NCI-H510A (cell line): Measurements from ENCODE around the gene CYP1B1.

Experiments used
- DNase-seq: peaks from one replicate; lab custom pipeline; 2025; lab: John Stamatoyannopoulos, UW

Gene CYP1B1

GRCh38 chr2:38074764-38075506 lies 1.0 kb downstream of the CYP1B1 start:
- DNase-seq, result no peak

GRCh38 chr2:38074058-38074763 lies 1.7 kb downstream of the CYP1B1 start:
- no peak for DNase-seq

DNA sequence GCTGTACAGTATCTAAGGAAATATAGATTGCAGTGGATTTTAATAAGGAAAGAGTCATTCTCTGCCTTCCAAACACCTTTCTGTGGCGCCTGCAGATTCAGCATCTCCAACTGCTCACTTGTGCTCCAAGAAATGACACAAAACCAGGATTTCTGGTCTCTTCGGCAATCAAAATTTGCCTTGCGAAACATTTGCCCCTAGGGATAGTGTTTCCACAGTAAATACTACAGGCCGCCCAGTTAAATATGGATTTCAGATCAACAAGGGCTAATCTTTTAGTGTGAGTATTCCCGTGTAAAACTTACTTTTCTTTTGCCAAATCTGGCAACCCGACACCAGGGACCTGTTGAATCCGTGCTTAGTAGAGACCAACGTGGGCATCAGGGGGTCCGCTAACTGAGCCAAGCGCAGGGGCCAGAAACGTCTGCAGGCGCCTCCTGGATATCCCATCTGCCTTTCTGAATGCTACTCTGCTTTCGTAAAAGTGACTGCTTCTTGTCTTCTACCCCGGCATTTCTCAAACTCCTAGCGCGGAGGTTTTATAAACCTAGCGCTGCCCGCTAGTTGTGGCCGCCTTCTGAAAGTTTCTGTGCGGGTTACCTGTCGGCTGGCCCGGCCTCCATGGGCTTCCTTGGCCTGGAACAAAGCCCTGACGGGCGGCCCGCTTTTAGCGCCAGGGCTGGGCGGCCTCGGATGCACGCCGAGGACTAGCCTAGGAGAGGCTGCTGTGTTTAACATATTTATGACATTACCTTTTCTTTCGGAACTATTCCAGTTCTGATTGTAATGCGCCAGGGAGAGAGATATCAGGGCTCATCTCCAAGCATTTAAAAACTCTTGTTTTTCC lies 2.5 kb downstream of the CYP1B1 start:
- DNase-seq, result no peak

DNA sequence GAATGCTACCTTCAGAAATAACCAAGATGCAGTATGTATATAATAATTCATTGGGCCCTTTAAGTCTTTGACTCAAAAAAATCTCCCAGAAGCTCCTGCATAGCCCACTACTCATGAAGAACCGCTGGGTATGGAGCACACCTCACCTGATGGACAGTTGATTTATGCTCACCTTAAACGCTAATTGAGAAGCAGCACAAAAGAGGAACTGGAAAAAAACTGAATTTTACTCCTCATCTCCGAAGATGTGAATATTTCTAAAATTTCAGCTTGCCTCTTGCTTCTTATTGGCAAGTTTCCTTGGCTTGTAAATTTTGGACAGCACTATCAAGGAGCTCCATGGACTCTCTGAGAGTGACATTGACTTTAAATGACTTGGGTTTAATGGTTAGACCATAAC lies 5.5 kb downstream of the CYP1B1 start:
- no peak for DNase-seq

- DNase-seq, result no peak
These were observed 7.7 kb downstream of the CYP1B1 start for GRCh38 chr2:38068234-38068633.

DNA sequence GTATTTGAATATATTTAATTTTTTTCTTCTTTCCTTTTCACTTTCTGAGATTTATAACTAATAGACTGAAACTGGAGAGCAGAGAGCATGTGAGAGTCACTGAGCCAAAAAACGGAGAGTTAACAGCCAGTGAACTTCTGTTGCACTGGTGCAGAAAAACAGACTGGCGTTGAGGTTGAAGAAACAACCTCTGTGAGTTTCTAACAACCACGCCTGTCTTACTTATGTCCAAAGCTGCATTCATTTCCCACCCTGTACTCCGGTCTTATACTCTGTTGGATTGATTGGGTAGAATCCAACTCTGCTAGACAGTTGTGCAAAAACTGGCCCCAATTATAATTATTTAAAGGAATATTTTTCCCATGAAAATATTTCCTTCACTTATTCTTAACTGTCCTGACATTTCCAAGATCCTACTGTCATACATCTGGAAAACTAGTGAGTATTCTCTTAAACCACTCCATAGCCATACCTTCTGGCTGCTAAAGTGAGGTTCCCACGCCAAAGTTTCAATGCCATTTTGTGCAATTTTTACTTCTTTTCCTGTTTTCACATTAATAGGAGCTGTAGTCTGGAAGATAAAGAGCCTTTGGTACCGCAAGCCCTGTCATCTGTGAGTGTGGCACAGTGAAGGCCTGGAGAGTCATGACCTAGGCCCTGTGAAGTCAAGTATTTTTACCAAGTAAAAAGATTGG lies 9.4 kb downstream of the CYP1B1 start:
- DNase-seq, result no peak

DNA sequence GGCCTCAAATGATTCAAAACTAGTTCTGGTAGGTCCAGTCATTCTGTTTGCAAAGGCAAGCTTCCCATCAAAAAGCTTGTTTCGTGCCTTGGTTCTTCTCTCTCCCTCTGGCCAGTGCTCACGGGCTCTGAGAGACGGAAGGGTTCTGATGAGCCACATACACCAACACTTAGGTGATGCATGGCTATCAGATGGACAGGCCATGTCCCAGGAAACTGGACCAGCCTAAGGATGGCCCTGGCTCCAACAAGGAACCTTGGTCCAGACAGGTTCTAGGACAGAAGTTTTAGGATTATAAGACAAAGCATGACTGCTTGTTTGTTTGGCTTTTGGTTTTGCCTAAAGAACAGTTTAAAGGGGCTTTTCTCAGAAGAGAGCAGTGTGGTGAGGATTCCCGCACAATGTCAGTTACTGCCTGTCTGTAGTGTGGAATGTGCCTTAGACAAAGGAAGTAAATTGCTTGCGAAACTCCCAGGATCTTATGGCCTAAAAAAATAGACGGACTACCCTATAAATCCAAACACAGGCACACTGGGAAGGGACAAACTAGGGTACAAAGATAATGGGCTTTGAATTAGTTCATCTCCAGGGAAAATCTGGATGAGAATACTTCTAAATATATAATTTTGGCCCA lies 10.3 kb downstream of the CYP1B1 start:
- no peak for DNase-seq

DNA sequence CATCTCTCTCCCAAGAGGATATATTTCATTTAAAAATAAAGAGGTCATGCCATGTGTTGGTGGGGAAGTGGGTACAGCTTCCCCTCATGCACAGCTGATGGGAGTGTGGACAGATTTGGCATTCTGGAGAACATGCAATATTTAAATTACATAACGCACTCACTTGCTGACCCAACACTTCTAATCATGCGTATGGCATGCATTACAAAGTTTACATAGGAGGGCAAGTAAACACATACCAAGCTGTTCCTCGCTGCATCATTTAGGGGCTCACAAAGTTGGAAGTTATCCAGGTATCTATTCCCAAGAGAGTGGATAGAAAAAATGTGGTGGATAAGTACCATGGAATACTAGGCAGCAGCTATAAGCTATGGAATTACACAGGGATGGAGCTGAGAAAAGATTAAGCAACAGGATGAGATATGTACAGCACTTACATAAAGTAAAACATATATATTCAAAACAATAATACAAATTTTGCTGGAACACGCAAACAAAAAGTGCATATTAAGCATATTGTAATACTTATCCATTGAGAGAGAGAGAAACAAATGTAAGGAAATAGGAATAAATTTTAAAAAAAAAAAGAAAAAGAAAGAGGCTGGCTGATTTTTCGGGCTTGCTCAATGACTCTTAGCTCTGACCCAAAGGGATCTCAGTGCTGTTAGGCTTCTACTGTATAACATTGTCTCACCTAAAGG lies 11.0 kb downstream of the CYP1B1 start:
- no peak for DNase-seq

- DNase-seq, result no peak
These were observed 15.5 kb downstream of the CYP1B1 start for GRCh38 chr2:38060236-38061018.

DNA sequence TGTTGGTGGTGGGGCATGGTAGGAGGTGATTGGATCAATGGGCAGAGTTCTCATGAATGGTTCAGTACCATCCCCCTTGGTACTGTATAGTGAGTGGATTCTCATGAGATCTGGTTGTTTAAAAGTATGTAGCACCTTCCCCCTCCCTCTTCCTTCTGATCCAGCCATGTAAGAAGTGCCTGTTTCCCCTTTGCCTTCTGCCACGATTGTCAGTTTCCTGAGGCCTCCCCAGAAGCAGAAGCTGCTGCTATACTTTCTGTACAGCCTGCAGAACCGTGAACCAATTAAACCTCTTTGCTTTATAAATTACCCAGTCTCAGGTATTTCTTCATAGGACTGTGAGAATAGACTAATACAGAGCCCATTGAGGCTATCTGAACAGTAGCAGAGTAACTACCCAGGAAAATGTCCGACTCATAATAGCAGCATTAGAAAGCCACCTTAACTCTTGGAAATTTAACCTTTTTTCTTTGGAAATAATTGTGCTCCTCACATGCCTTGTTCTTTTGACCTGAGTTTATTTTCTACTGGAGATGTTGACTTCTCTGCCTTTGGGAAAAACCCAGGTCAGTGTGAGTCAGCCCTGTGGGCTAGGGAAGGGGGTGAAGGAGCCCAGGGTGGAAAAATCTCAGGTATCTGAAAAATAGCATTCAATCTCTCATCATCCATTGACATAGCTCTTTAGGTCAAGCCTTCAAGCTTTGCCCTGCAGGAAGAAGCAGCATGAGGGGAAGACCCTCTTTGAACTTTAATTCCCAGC lies 18.1 kb downstream of the CYP1B1 start:
- no peak for DNase-seq

DNA sequence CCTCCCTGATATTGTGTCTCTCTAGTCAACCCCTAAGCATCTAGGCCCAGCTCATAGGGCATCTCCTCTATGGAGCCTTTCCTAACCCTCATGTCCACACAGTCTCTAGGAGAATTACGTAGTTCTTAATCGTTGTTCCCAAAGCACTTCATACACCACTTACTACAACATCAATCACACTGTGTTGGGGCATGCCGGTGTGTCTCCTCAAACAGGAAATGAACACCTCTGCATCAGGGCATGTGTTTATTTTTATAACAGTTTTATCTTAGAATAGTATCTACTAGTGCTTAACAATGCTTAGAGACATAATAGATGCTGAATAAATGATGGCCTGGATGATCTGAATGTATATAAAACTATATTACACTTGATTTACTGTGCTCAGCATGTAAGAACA lies 19.7 kb downstream of the CYP1B1 start:
- no peak for DNase-seq

GRCh38 chr2:38045811-38046210 lies 30.1 kb downstream of the CYP1B1 start:
- no peak for DNase-seq

DNA sequence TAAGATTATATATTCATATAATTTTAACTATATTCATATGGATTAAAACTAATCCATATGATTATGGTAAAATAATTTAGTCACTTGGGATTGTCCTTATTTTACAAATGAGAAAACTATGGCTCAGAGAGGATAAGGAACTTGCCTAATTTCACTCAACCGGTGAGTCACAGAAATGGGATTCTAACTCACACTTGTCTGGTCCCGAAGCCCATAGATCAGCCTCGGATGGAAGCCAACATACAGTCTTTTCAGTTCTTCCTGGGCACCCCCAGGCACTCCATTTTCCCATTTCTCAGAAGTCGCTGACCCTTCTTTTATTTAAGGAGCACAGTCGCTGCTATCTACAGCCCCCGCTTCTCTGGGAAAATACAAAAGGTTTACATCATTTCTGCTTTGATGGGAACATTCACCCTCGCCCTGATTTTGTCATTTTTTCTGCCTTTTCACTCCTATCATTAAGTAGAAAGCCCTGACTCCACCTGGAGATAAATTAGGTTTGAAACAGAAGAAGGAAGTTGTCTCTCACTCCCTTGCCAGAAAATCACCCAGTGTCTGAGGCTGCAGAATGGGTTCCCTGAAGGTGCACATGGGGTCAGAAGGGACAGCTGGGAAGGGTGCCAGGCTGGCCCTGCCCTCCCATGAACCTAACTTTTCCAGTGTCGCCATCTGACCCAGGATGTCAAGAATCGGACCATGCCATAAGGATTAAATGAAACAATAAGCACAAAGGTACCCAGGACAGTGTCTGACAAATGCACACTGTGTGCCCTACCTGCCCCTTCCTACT lies 36.6 kb downstream of the CYP1B1 start:
- no peak for DNase-seq

GRCh38 chr2:38038682-38039081 lies 37.3 kb downstream of the CYP1B1 start:
- no peak for DNase-seq

DNA sequence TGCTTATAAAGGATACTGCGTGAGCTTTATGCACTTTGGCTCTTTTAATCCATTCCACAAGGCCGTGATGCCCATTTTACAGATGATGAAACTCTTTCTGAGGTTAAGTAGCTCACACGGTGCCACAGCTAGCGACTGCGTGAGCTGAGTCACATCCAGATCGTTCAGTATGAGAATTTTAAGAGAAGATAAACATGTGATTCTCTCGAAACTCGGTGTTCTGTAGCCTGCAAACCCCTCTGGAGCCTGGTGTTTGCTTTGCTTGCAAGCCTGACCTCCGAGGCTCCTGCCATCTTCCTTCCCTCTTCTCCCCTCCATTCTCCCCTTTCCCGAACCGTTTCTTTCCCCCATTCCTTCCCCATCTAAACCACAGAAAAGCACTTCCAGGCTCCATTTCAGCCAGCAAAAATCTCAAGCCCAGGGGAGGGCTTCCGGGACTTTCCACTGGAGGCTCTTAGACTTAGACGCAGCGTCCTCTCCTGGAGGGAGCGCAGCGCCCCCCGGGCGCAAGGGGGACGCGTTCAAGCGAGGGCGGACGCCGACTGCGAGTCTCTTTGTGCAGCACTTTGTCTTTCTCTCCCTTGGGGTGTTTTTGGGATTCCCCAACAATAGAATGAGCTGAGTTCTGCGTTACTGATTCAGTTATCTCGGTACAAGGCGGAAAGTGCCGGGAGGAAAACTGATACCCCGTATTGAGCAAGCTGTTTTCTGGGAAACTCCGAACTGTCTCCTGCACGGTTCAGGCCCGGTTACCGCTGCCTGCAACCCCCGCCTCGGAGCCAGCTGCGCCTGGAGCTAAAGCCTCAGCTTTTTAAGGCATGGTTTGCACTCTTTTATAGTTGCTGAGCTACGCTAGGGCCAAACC lies 38.0 kb downstream of the CYP1B1 start:
- peak; percentile 18 for DNase-seq

DNA sequence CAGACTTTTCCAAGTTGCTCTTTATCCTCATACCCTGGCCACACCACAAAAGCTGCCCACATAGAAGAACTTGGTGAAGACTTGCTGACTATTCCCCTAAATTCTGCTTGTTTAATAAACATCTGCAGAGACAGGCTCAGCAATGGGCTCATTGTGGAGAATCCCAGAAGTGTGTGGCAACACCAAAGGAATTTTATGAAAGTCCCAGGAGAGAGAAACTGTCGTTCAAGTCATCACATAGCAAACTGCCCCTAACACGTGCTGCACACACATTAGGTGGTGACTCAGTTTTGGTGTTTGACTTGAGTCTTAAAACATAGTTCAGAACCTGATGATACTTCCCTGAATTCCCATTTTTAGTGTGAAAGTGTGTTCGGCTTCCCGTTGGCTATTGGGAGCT lies 38.6 kb downstream of the CYP1B1 start:
- DNase-seq, result no peak

- DNase-seq, result no peak
These were observed 40.0 kb downstream of the CYP1B1 start for GRCh38 chr2:38035968-38036367.

DNA sequence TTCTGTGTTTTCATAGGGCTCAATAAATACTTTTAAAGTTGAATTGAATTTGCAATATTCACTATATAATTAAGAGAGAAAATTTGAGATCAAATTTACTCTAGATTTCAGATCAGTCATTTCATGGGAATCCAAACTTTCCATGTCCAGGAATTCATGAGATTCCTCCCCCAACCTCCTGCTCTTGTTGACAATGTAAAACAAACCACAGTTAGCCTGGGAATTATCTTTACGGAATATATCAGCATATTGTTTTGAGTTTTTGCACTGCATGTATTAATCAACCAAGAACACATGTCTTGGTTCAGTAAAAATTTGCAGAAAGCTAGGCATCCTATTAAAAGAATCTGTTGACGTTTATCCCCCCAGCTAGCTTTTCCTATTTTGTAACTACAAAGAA lies 42.3 kb downstream of the CYP1B1 start:
- DNase-seq, result no peak
